ENCODE measurements around the gene DUSP22. TPM values are rescaled to one million over a fixed set of nuclear protein-coding genes. Genes with fewer than 3 reads are reported as not detected.
"Not testable (repeated sequence)": the region's sequence is repeated elsewhere in the genome, so short reads cannot be mapped to it uniquely, and the experiment has no call there.

DUSP22 gene
- total and polyA plus RNA-seq, 8 donors = 27.3 to 48.8 (median 33.7) TPM

DNA sequence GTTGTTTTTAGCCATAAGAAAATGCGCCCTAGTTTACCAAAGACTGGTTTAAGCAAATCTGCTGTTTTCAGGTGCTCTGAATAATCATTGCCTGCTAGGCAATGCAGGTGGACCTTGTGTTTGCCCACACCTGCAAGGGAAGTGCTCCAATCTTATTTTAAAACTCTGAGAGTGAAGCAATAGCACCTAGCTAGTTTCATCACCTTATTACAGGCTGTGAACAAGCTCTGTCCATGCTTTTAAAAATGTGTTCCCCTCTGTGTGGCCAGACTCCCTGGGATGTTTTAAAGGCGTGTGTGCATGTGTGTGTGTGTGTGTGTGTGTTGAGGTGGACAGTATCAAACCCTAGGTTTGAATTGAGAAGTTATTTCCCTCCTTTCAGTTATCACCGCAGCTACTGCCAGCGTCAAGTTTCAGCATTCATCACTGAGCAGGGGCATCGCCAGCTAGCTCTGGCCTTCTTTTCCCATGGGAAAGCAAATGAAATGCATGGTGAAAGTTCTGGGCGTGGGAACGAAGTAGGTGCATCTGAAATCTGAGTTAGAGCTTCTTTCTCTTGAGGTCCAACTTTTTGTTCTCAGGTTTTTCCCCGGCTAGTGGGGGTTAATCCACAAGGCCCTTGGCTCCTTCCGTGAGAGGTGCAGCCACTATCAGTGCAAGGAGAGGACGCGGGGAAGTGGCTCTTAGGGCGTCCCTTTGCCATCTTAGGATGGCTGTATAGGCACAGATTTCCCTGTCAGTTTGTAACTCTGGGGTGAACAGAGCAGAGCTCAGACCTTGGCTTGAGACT lies 30.8 kb downstream of the DUSP22 start:
- H3K27me3 ChIP-seq = no peaks in the 10 kb centered on the region
- peaks cover 0 to 9% of the 10 kb centered on the region in 2 donors for H3K36me3 ChIP-seq
- no peaks in the 10 kb centered on the region for H3K9me3 ChIP-seq
- no peak overlapping the region for H3K27ac ChIP-seq
- no peak overlapping the region for H3K4me3 ChIP-seq
- no peak for ATAC-seq
- intact Hi-C loops (cut with DNase I) = no loop called here
- TF ChIP-seq, protein P1, sequence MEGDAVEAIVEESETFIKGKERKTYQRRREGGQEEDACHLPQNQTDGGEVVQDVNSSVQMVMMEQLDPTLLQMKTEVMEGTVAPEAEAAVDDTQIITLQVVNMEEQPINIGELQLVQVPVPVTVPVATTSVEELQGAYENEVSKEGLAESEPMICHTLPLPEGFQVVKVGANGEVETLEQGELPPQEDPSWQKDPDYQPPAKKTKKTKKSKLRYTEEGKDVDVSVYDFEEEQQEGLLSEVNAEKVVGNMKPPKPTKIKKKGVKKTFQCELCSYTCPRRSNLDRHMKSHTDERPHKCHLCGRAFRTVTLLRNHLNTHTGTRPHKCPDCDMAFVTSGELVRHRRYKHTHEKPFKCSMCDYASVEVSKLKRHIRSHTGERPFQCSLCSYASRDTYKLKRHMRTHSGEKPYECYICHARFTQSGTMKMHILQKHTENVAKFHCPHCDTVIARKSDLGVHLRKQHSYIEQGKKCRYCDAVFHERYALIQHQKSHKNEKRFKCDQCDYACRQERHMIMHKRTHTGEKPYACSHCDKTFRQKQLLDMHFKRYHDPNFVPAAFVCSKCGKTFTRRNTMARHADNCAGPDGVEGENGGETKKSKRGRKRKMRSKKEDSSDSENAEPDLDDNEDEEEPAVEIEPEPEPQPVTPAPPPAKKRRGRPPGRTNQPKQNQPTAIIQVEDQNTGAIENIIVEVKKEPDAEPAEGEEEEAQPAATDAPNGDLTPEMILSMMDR (IDR thresholded peaks at IDR 0.05) = no peak
- H3K4me1 ChIP-seq = peaks cover 12 to 29% of the 10 kb centered on the region in 2 donors
- DNase-seq = no peak

DNA sequence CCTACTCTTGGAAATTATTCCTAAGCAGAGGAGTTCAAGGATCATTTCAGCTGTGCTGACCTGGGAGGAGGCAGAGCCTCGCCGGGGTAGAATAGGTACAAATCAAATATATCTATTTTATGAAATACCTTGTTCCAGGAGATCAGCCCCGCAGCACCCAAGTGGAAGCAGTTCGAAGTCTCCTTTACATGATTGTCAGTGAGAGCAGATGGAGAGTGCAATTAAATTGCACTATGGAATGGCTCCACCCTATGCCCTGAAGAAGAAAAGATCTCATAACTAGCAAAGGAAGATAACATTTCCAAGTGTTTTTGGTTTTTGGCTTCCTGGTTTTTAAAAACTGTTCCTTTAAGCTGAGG lies 31.4 kb downstream of the DUSP22 start:
- intact Hi-C loops (cut with DNase I) = no loop called here
- H3K36me3 ChIP-seq = peaks cover 0 to 9% of the 10 kb centered on the region in 2 donors
- ATAC-seq = no peak
- H3K27ac ChIP-seq = no peak overlapping the region
- DNase-seq = no peak
- H3K4me3 ChIP-seq = no peak overlapping the region
- TF ChIP-seq, protein P1 (IDR thresholded peaks at IDR 0.05) = no peak
- no peaks in the 10 kb centered on the region for H3K27me3 ChIP-seq
- no peaks in the 10 kb centered on the region for H3K9me3 ChIP-seq
- peaks cover 12 to 31% of the 10 kb centered on the region in 2 donors for H3K4me1 ChIP-seq

GRCh38 chr6:324116-324728 lies 31.9 kb downstream of the DUSP22 start:
- DNase-seq (peak in 1 of 4 donors; percentile 82), ATAC-seq (no peak)
- Histone ChIP-seq H3K36me3 (peaks cover 0 to 9% of the 10 kb centered on the region in 2 donors), H3K4me1 (peaks cover 12 to 31% of the 10 kb centered on the region in 2 donors), H3K27me3 (no peaks in the 10 kb centered on the region), H3K27ac (no peak overlapping the region), H3K9me3 (no peaks in the 10 kb centered on the region), H3K4me3 (no peak overlapping the region)
- intact Hi-C loops (cut with DNase I) = no loop called here
- TF ChIP-seq, protein P1 (IDR thresholded peaks at IDR 0.05) = no peak

DNA sequence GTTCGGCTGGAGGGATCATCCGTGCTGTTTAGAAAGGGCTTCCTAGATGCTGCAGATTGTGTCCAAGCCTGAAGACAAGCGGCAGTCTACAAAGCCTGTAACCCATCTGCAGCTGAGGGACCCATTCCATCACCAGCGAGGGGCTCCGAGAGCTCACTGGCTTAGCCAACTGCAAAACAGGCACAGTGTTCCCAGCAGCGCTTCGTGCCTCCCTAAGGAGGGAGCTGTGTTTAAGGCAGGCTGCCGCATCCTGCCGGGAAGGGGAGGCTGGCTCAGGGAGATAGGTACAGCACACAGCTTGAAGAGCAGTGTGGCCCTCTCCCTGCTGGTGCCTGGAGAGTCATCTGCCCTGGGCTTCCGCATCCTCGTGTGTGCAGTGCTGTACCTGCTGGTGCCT lies 32.4 kb downstream of the DUSP22 start:
- TF ChIP-seq, protein P1 (IDR thresholded peaks at IDR 0.05) = no peak
- Histone ChIP-seq H3K27ac (no peak overlapping the region), H3K4me3 (no peak overlapping the region), H3K36me3 (peaks cover 0 to 9% of the 10 kb centered on the region in 2 donors), H3K4me1 (peaks cover 12 to 31% of the 10 kb centered on the region in 2 donors), H3K9me3 (no peaks in the 10 kb centered on the region), H3K27me3 (no peaks in the 10 kb centered on the region)
- DNase-seq = peak in 1 of 4 donors; percentile 81
- no peak for ATAC-seq
- intact Hi-C loops (cut with DNase I) = no loop called here

GRCh38 chr6:325161-325860 lies 33.0 kb downstream of the DUSP22 start:
- DNase-seq; intact Hi-C loops (cut with DNase I); H3K9me3 ChIP-seq; H3K27me3 ChIP-seq; ATAC-seq; H3K27ac ChIP-seq; H3K4me3 ChIP-seq; H3K36me3 ChIP-seq: not testable (repeated sequence)
- peaks cover 12 to 31% of the 10 kb centered on the region in 2 donors for H3K4me1 ChIP-seq

- H3K27me3 ChIP-seq; H3K4me3 ChIP-seq; H3K27ac ChIP-seq; H3K36me3 ChIP-seq; H3K9me3 ChIP-seq; ATAC-seq; intact Hi-C loops (cut with DNase I); DNase-seq: not testable (repeated sequence)
- H3K4me1 ChIP-seq = peaks cover 12 to 26% of the 10 kb centered on the region in 2 donors
Measured at GRCh38 chr6:326066-326465, 33.8 kb downstream of the DUSP22 start.
